H1 (cell line): ENCODE measurements around the gene CERS1. TPM values are rescaled to one million over a fixed set of nuclear protein-coding genes. Genes with fewer than 3 reads are reported as not detected.

Source experiments
- CTCF ChIA-PET: fragments of 300-600 bp; sonication (Branson Sonifier 250); formaldehyde crosslinking; loops from one replicate; lab custom pipeline; 2021; ENCODE audit not compliant: partially characterized antibody; lab: Charles Lee
- POLR2A ChIA-PET: fragments of 300-600 bp; sonication (Branson Sonifier 250); formaldehyde crosslinking; loops from one replicate; lab custom pipeline; 2021; ENCODE audit warnings: inconsistent platforms; ENCODE audit not compliant: partially characterized antibody; lab: Charles Lee
- DNase-seq, 2 experiments: peaks; one replicate each; pipeline versions ENCODE4 v3.0.0 to v3.0.0-alpha.2; 2010 to 2022; ENCODE audit warnings: low spot score in 2 of 2, low read depth in 1 of 2, mixed read lengths in 1 of 2
- FAIRE-seq: peaks from 2 replicates; lab custom pipeline; 2011; peaks lifted over from hg19 to GRCh38; lab: Jason Lieb, UNC
- H2AFZ ChIP-seq: 2 replicates; pipeline ENCODE4 v1.8.1; 2012; ENCODE audit warnings: low read length, inconsistent platforms
- H2AK5ac ChIP-seq: 2 replicates; pipeline ENCODE4 v1.6.1; 2013; ENCODE audit warnings: low read depth, low read length
- H2BK120ac ChIP-seq: replicated peaks from 2 replicates; pipeline ENCODE3; 2013; ENCODE audit warnings: low read depth, low read length, inconsistent platforms
- H2BK12ac ChIP-seq: 2 replicates; pipeline ENCODE4 v1.6.1; 2013; ENCODE audit warnings: low read depth, low read length
- H2BK15ac ChIP-seq: 2 replicates; pipeline ENCODE4 v1.6.1; 2013; ENCODE audit warnings: low read length
- H2BK20ac ChIP-seq: 2 replicates; pipeline ENCODE4 v1.6.1; 2013; ENCODE audit warnings: low read length
- H2BK5ac ChIP-seq: 2 replicates; pipeline ENCODE4 v1.6.1; 2013; ENCODE audit warnings: low read depth, low read length
- H3K14ac ChIP-seq: 2 replicates; pipeline ENCODE4 v1.6.1; 2013; ENCODE audit warnings: inconsistent platforms; ENCODE audit not compliant: insufficient read length
- H3K18ac ChIP-seq: 2 replicates; pipeline ENCODE4 v1.6.1; 2013; ENCODE audit warnings: low read length; ENCODE audit errors: extremely low read depth
- H3K23ac ChIP-seq: 2 replicates; pipeline ENCODE4 v1.6.1; 2013; ENCODE audit warnings: inconsistent platforms; ENCODE audit not compliant: insufficient read length
- H3K23me2 ChIP-seq: 2 replicates; pipeline ENCODE4 v1.6.1; 2013; ENCODE audit warnings: low read depth, low read length
- H3K27ac ChIP-seq: 2 replicates; pipeline ENCODE4 v1.6.1; 2011; ENCODE audit warnings: low read depth, low read length, inconsistent platforms
- H3K27me3 ChIP-seq, 4 experiments: replicated peaks in 1 of 4; 1 replicate in 1 of 4; 2 replicates in 3 of 4; pipeline versions ENCODE4 v1.6.1 to v1.8.1; 2011 to 2013; ENCODE audit warnings: low read length in 3 of 4, mild to moderate bottlenecking in 3 of 4, inconsistent platforms in 2 of 4, mixed read lengths in 2 of 4, moderate library complexity in 1 of 4; ENCODE audit not compliant: control insufficient read depth in 3 of 4, insufficient read depth in 3 of 4; ENCODE audit errors: extremely low read depth in 1 of 4
- H3K36me3 ChIP-seq, 4 experiments: 2 replicates each; pipeline versions ENCODE4 v1.6.1 to v1.8.1; 2011 to 2013; ENCODE audit warnings: mild to moderate bottlenecking in 4 of 4, low read length in 3 of 4, moderate library complexity in 2 of 4, control low read depth in 1 of 4, inconsistent platforms in 1 of 4; ENCODE audit not compliant: insufficient read depth in 4 of 4, control insufficient read depth in 2 of 4
- H3K4ac ChIP-seq: replicated peaks from 2 replicates; pipeline ENCODE3; 2013; ENCODE audit warnings: low read length, low read depth, mixed read lengths, inconsistent platforms; ENCODE audit not compliant: insufficient read length
- H3K4me1 ChIP-seq, 4 experiments: replicated peaks in 1 of 4; 1 replicate in 1 of 4; 2 replicates in 3 of 4; pipeline versions ENCODE4 v1.6.1 to v1.8.1; 2011 to 2013; ENCODE audit warnings: low read length in 3 of 4, inconsistent platforms in 2 of 4, mixed read lengths in 1 of 4; ENCODE audit not compliant: insufficient read depth in 4 of 4, control insufficient read depth in 3 of 4
- H3K4me2 ChIP-seq, 2 experiments: 2 replicates each; pipeline versions ENCODE4 v1.6.1 to v1.8.1; 2011 to 2013; ENCODE audit warnings: low read depth in 2 of 2, low read length in 2 of 2, control low read depth in 1 of 2, inconsistent platforms in 1 of 2, mild to moderate bottlenecking in 1 of 2; ENCODE audit not compliant: insufficient read depth in 1 of 2
- H3K4me3 ChIP-seq, 4 experiments: fragments of 200-600, 300-600 bp in 1 of 4; sonication (generic), shearing (Covaris generic), sonication (Bioruptor Twin) in 1 of 4; 2 replicates each; pipeline versions ENCODE4 v1.5.1 to v1.8.1; 2011 to 2016; ENCODE audit warnings: low read length in 4 of 4, low read depth in 3 of 4, control low read depth in 2 of 4, inconsistent platforms in 2 of 4, mild to moderate bottlenecking in 2 of 4, mixed read lengths in 1 of 4, moderate library complexity in 1 of 4; ENCODE audit not compliant: insufficient read depth in 2 of 4; ENCODE audit errors: extremely low read depth in 1 of 4
- H3K56ac ChIP-seq: replicated peaks from 2 replicates; pipeline ENCODE3; 2013; ENCODE audit warnings: low read depth, mild to moderate bottlenecking, mixed read lengths, low read length, inconsistent platforms; ENCODE audit not compliant: insufficient read length
- H3K79me1 ChIP-seq: 2 replicates; pipeline ENCODE4 v1.6.1; 2013; ENCODE audit warnings: low read depth, low read length, control low read depth
- H3K79me2 ChIP-seq, 2 experiments: 2 replicates each; pipeline versions ENCODE4 v1.6.1 to v1.8.1; 2012 to 2013; ENCODE audit warnings: low read length in 2 of 2, mild to moderate bottlenecking in 2 of 2, inconsistent platforms in 1 of 2; ENCODE audit not compliant: insufficient read depth in 2 of 2, control insufficient read depth in 1 of 2
- H3K9ac ChIP-seq, 4 experiments: replicated peaks in 1 of 4; 1 replicate in 1 of 4; 2 replicates in 3 of 4; pipeline versions ENCODE4 v1.6.1 to v1.8.1; 2011 to 2013; ENCODE audit warnings: low read depth in 3 of 4, low read length in 3 of 4, control low read depth in 2 of 4, mild to moderate bottlenecking in 2 of 4, moderate library complexity in 2 of 4, inconsistent platforms in 1 of 4; ENCODE audit errors: extremely low read depth in 1 of 4
- H3K9me3 ChIP-seq, 2 experiments: 2 replicates each; pipeline versions ENCODE4 v1.6.1 to v1.8.1; 2012 to 2013; ENCODE audit warnings: mild to moderate bottlenecking in 2 of 2, moderate library complexity in 2 of 2, control low read depth in 1 of 2, inconsistent platforms in 1 of 2, low read depth in 1 of 2, low read length in 1 of 2, mixed read lengths in 1 of 2; ENCODE audit not compliant: insufficient read depth in 2 of 2
- H4K20me1 ChIP-seq, 2 experiments: replicated peaks in 1 of 2; 2 replicates each; pipeline versions ENCODE3 to v1.8.1; 2011 to 2013; ENCODE audit warnings: inconsistent platforms in 2 of 2, low read length in 2 of 2, mild to moderate bottlenecking in 1 of 2; ENCODE audit not compliant: insufficient read depth in 2 of 2, control insufficient read depth in 1 of 2
- H4K5ac ChIP-seq: 2 replicates; pipeline ENCODE4 v1.6.1; 2013; ENCODE audit warnings: low read length, low read depth, mixed read lengths, inconsistent platforms; ENCODE audit not compliant: insufficient read length
- H4K8ac ChIP-seq: 2 replicates; pipeline ENCODE4 v1.8.0; 2013; ENCODE audit warnings: mild to moderate bottlenecking, moderate library complexity, low read length, inconsistent platforms; ENCODE audit not compliant: insufficient read depth; ENCODE audit errors: extremely low read depth
- H4K91ac ChIP-seq: replicated peaks from 2 replicates; pipeline ENCODE3; 2013; ENCODE audit warnings: low read length, mixed read lengths, inconsistent platforms; ENCODE audit not compliant: insufficient read length
- GABPA ChIP-seq: IDR thresholded peaks from 2 replicates; pipeline ENCODE4 v1.6.1; 2011; ENCODE audit warnings: mild to moderate bottlenecking, low read length, moderate library complexity, borderline replicate concordance; ENCODE audit not compliant: insufficient read depth
- GTF2F1 ChIP-seq: IDR thresholded peaks from 2 replicates; pipeline ENCODE4 v1.6.1; 2012; ENCODE audit warnings: low read depth, low read length, improper control_type of control experiment, borderline replicate concordance
- JUN ChIP-seq: IDR thresholded peaks from 2 replicates; pipeline ENCODE4 v1.6.1; 2011; ENCODE audit warnings: low read depth, mild to moderate bottlenecking, improper control_type of control experiment, low read length
- KDM5A ChIP-seq: fragments of 200-600 bp; IDR thresholded peaks from 2 replicates; pipeline ENCODE4 v1.7.1; 2012; ENCODE audit warnings: mild to moderate bottlenecking, low read length, inconsistent platforms, mixed read lengths
- NRF1 ChIP-seq: IDR thresholded peaks from 2 replicates; pipeline ENCODE4 v1.6.1; 2011; ENCODE audit warnings: mild to moderate bottlenecking, low read depth, low read length, improper control_type of control experiment
- RNF2 ChIP-seq: fragments of 200-900, 300-1000 bp; sonication (generic); IDR thresholded peaks from 2 replicates; pipeline ENCODE4 v1.7.1; 2016; ENCODE audit warnings: borderline replicate concordance, low read depth, mild to moderate bottlenecking, antibody characterized with exemption, low read length; ENCODE audit not compliant: poor library complexity, severe bottlenecking; ENCODE audit errors: missing control alignments
- SP4 ChIP-seq: IDR thresholded peaks from 2 replicates; pipeline ENCODE4 v1.6.1; 2012; ENCODE audit warnings: low read length, inconsistent platforms
- SUZ12 ChIP-seq: fragments of 200-600 bp; sonication (generic); IDR thresholded peaks from 2 replicates; pipeline ENCODE4 v1.6.1; 2012; ENCODE audit warnings: mild to moderate bottlenecking, inconsistent platforms, low read length, moderate library complexity, mixed read lengths
- TAF1 ChIP-seq: IDR thresholded peaks from 2 replicates; pipeline ENCODE4 v1.6.1; 2011; ENCODE audit warnings: mild to moderate bottlenecking, low read depth, low read length
- TCF12 ChIP-seq: IDR thresholded peaks from 2 replicates; pipeline ENCODE4 v1.6.1; 2011; ENCODE audit warnings: low read depth, mild to moderate bottlenecking, low read length
- ZNF274 ChIP-seq: IDR thresholded peaks from 2 replicates; pipeline ENCODE4 v1.7.0; 2012; ENCODE audit warnings: low read length, borderline replicate concordance; ENCODE audit errors: extremely low read depth
- WGBS, 2 experiments: shearing (Covaris generic) in 1 of 2; methylation state at CpG; one replicate each; pipeline versions ENCODE4 v1.1.6 to v1.1.7; 2013 to 2015; ENCODE audit warnings: low lambda C conversion rate in 2 of 2, mixed read lengths in 2 of 2, inconsistent platforms in 1 of 2, low coverage in 1 of 2, missing lambda C conversion rate in 1 of 2; ENCODE audit not compliant: insufficient replicate concordance in 2 of 2, insufficient coverage in 1 of 2, insufficient read length in 1 of 2; ENCODE audit errors: extremely low coverage in 1 of 2, missing lambda C conversion rate in 1 of 2; 5-methylcytosine and 5-hydroxymethylcytosine counted together
- polyA plus RNA-seq, 7 experiments: library from polyadenylated mRNA; depleted of rRNA in 3 of 7; stranded (reverse) in 5 of 7; unstranded in 2 of 7; fragments of >200 nt in 5 of 7; fragments of 200-250 nt in 2 of 7; gene quantifications; 1 replicate in 5 of 7; 2 replicates in 1 of 7; 4 replicates in 1 of 7; pipeline versions ENCODE4 v1.2.1 to v1.2.3, GENCODE V29; 2011 to 2013; ENCODE audit warnings: missing spikeins in 2 of 7, mixed read lengths in 2 of 7
- total RNA-seq: library from RNA; stranded (reverse); fragmentation: NEBNext Ultra II Directional; extraction: Animal tissue kit (Norgen Biotek cat#: 25700); gene quantifications from 2 replicates; pipeline ENCODE4 v1.2.1, GENCODE V29; 2021
- TF ChIP-seq, protein P1 (sequence below): IDR thresholded peaks from 2 replicates; pipeline ENCODE4 v1.6.1; 2012; ENCODE audit warnings: inconsistent platforms

Gene CERS1
- total and polyA plus RNA-seq, 2 of the 8 experiments (the other 6 are each of a cell fraction or from before 2014, with no cell fraction given) = 18.6 to 51.0 TPM

DNA sequence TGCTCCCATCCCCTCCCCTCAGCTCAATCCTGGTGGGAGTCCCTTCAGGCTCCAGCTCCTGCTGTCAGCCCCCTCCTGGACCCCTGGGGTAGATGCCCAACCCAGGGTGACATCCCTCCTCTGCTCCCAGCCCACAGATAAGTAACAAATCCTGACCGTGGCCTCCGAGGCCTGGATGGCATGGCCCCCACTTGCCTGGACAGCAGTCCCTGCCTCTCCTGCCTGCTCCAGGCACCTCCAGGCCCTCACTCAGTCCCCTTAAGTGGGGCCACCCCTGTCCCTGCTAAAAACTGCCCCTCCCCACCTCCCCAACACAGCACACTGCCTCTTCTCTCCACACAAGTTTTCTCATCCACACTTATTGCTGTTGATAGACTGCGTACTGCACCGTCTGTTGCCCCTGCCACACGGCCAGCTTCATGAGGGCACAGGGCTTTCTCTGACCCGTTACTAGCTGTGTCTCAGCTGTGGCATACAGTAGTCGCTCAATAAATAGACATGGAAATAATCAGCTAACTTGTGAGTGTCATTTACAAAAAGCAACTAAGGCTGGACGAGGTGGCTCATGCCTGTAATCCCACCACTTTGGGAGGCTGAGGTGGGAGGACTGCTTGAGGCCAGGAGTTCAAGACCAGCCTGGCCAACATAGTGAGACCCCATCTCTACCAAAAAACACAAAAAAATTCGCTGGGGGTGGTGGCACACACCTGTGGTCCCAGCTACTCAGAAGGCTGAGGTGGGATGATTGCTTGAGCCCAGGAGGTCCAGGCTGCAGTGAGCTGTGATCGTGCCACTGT is 5.8 kb downstream of the CERS1 start:
- no peak overlapping the region for H3K4ac ChIP-seq
- ChIA-PET POLR2A (interaction anchor here (0.6 to 1.8 kb wide), 5 partner anchors 10 to 634 kb away, joined by 3 to 7 read pairs (median 3); no protein-coding TSS in a partner anchor), CTCF (interaction anchor here (0.8 to 2.5 kb wide), 5 partner anchors 26 to 106 kb away, joined by 3 to 9 read pairs (median 3); no protein-coding TSS in a partner anchor)
- H2BK12ac ChIP-seq = no peak overlapping the region
- H3K9me3 ChIP-seq = no peaks in the 10 kb centered on the region
- no peak for DNase-seq
- H3K4me1 ChIP-seq = peaks cover 0 to 8% (median 5%) of the 10 kb centered on the region in 4 experiments; a peak in 5 of 7 replicates
- no peaks in the 10 kb centered on the region for H3K79me2 ChIP-seq
- peaks cover 2 to 12% of the 10 kb centered on the region in 2 experiments for H4K20me1 ChIP-seq
- H3K36me3 ChIP-seq = no peaks in the 10 kb centered on the region
- H3K56ac ChIP-seq = no peak overlapping the region
- no peak overlapping the region for H2BK5ac ChIP-seq
- H3K14ac ChIP-seq = no peak overlapping the region
- WGBS, 2 experiments = 90% methylated on average over 10 of the region's 10 CpGs; no CpG with 5 or more reads in 1 of the 2 experiments
- no peak for FAIRE-seq
- H3K23me2 ChIP-seq = peaks cover under 1% of the 10 kb centered on the region; the same call in 1 of the 2 replicates
- no peak overlapping the region for H3K27ac ChIP-seq
- H2BK120ac ChIP-seq = no peak overlapping the region
- H3K9ac ChIP-seq = no peak overlapping the region
- H3K18ac ChIP-seq = no peak overlapping the region
- no peak overlapping the region for H2BK15ac ChIP-seq
- H4K91ac ChIP-seq = no peak overlapping the region
- H3K4me3 ChIP-seq = no peak overlapping the region
- no peak overlapping the region for H3K23ac ChIP-seq
- H2BK20ac ChIP-seq = no peak overlapping the region
- peaks cover 0 to 2% (median 1%) of the 10 kb centered on the region in 4 experiments; a peak in 3 of 7 replicates for H3K27me3 ChIP-seq
- H4K5ac ChIP-seq = no peak overlapping the region
- H4K8ac ChIP-seq = no peak overlapping the region
- no peak overlapping the region for H2AK5ac ChIP-seq
- H2AFZ ChIP-seq = no peak overlapping the region
- 0 out of 2 replicates have a peak, but pooled peaks cover 2% of the 10 kb centered on the region for H3K79me1 ChIP-seq
- H3K4me2 ChIP-seq = no peak overlapping the region
- no peak for TF ChIP-seq JUN
- no peak for TF ChIP-seq SUZ12
- TF ChIP-seq GTF2F1 = no peak
- no peak for TF ChIP-seq ZNF274
- no peak for TF ChIP-seq TAF1
- TF ChIP-seq RNF2 = no peak
- no peak for TF ChIP-seq NRF1
- no peak for TF ChIP-seq KDM5A
- TF ChIP-seq, protein P1, sequence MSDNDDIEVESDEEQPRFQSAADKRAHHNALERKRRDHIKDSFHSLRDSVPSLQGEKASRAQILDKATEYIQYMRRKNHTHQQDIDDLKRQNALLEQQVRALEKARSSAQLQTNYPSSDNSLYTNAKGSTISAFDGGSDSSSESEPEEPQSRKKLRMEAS = no peak
- no peak for TF ChIP-seq GABPA
- no peak for TF ChIP-seq TCF12
- TF ChIP-seq SP4 = no peak
